ENCODE data around the gene CHST8.

The CHST8 gene

GRCh38 chr19:33673996-33674625, 52.4 kb downstream of the CHST8 start:
- TF ChIP-seq CTCF (IDR thresholded peaks at IDR 0.05): no peak

GRCh38 chr19:33674626-33675367, 53.0 kb downstream of the CHST8 start:
- TF ChIP-seq CTCF (IDR thresholded peaks at IDR 0.05): no peak

GRCh38 chr19:33675501-33676124, 53.9 kb downstream of the CHST8 start:
- TF ChIP-seq CTCF (IDR thresholded peaks at IDR 0.05): no peak

- TF ChIP-seq CTCF (IDR thresholded peaks at IDR 0.05): no peak
Observed at GRCh38 chr19:33676999-33677665, 55.4 kb downstream of the CHST8 start.

- no peak for TF ChIP-seq CTCF (IDR thresholded peaks at IDR 0.05)
Observed at GRCh38 chr19:33677745-33678426, 56.1 kb downstream of the CHST8 start.

GRCh38 chr19:33678796-33679585, 57.2 kb downstream of the CHST8 start:
- TF ChIP-seq CTCF (IDR thresholded peaks at IDR 0.05): no peak

All from LNCAP (cell line).